ENCODE results near the gene FZD7.

DNA sequence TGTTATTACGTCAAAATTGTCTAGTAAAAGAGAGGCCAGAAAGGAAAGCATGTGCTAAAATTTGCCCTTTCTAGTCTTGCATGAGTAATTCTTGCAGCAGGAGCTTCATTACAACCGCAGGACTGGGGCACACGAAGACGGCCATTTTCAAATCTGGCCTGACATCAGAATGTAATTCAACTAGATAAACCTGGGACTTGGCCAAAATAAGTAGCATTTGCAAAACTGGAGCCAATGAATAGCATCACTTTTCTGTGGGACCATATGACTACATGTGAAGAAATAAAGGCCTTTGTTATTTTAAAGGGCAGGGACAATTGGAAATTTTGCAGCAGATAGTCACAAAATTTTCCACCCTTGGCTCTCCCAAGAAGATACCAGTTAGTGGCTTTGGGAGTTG is 3.0 kb upstream of the FZD7 start:
- TF ChIP-seq, protein P1, sequence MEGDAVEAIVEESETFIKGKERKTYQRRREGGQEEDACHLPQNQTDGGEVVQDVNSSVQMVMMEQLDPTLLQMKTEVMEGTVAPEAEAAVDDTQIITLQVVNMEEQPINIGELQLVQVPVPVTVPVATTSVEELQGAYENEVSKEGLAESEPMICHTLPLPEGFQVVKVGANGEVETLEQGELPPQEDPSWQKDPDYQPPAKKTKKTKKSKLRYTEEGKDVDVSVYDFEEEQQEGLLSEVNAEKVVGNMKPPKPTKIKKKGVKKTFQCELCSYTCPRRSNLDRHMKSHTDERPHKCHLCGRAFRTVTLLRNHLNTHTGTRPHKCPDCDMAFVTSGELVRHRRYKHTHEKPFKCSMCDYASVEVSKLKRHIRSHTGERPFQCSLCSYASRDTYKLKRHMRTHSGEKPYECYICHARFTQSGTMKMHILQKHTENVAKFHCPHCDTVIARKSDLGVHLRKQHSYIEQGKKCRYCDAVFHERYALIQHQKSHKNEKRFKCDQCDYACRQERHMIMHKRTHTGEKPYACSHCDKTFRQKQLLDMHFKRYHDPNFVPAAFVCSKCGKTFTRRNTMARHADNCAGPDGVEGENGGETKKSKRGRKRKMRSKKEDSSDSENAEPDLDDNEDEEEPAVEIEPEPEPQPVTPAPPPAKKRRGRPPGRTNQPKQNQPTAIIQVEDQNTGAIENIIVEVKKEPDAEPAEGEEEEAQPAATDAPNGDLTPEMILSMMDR (IDR thresholded peaks at IDR 0.05; ENCODE audit: poor library complexity) = no peak
- no peak for TF ChIP-seq EZH2phosphoT487 (IDR thresholded peaks at IDR 0.05; ENCODE audit: low read depth, severe bottlenecking, unreplicated experiment)
